HG02678 (cell line): ENCODE measurements around the gene MYBPC1.
A peak's percentile ranks its signal among the peaks of the same experiment; 100 is the strongest.

Experiments used
- ATAC-seq: cut with Tn5 transposase; IDR thresholded peaks from one replicate; pipeline ENCODE4 v1.9.1; 2021; ENCODE audit warnings: mild to moderate bottlenecking, moderate library complexity; ENCODE audit not compliant: unreplicated experiment

The MYBPC1 gene

DNA sequence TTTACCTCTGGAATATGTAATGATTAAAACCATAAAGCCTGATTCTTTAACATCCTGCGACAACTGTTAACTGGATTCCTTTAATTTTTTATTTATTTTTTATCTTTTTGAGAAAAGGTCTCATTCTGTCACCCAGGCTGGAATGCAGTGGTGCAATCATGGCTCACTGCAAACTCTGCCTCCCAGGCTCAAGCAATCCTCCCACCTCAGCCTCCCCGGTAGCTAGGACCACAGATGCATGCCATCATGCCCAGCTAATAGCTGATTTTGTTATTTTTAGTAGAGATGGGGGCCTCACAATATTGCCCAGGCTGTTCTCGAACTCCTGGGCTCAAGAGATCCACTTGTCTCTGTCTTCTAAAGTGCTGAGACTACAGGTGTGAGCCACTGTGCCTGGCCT is 3.7 kb downstream of the MYBPC1 start:
- no peak for ATAC-seq

DNA sequence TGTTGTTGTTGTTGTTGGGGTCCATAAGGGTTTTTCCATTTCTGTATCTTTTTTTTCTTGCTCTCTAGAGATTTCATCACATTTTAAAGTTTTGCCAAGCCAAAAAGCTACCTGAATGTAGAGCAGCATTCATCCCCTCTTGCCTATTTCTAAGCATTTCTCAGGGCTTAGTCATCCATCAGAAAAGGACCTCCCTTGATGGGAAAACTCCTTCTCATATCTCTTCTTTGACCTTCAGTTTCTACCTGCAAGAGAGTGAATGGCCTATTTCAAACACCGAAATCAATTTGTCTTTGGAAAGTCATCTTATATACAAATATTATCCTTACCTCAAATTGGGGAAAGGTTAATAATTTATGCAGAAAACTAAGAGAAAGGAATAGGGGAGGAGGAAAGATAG is 4.5 kb downstream of the MYBPC1 start:
- ATAC-seq: no peak

DNA sequence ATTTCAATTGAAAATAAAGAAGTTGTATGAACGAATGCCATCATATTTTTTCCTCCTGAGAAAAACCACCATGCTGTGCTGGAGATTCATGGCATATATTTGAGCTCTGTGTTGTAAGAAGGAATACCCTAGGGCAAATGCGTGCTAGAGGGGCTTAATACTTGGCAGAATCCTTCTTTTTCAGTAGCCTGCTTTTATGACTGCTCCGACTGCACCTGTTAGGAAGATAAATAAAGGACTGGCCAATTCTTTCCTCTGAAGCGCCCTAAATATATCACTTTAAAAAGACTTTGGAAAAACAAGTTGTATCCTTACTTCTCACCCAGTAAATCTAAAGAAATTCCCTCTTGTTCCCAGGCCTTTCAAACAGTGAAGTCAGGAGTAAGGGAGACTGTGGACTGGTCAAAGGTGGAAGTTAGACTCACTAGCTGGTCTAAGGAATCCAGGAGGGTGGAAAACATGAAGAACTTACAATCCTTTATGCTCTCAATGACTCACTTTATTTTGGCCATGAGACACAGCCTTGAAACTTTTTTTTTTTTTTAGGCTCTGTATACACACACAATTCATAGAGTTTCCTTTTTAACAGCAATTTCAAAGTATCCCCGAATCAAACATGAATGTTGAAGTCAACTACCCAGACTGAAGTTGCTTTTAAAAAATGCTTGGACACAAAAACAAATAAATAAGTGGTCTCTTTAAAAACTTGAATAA is 5.2 kb downstream of the MYBPC1 start:
- ATAC-seq: no peak

DNA sequence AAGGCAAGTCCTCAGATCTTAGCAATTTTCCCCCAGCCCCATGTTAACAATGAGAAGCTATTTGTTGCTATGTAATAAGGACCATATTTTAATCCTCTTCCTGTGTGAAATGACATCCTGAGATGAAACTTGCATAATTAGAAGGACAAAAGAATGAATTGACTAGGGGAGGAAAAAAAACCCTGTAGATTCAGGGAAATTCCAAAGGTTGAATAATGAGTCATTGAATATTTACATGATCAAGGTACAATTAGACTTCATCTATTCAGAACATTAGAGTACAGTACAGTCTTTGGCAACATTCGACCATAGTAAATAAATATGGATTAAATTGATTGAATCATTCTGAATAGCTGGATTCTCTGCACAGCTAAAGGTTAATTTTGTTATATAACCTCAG is 9.4 kb downstream of the MYBPC1 start:
- no peak for ATAC-seq

DNA sequence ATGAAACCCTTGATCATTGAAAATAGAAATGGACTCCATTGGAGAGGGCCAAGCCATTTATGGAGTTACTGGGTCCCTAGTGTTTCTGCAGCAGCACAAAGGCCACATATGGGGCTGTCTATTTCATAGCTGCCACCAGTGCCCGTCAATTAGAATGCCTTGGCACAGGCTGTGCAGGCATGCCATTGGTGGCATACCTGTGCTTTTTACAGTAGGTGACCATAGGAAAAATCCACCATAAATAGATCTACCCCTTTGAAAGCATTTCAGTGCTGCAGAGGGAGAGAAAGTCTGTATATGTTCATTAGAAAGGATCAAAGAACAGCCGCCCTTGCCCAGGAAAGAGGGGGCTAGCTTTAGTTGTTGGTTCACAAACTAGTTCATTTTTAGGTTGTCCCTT is 13.1 kb downstream of the MYBPC1 start:
- ATAC-seq: no peak

DNA sequence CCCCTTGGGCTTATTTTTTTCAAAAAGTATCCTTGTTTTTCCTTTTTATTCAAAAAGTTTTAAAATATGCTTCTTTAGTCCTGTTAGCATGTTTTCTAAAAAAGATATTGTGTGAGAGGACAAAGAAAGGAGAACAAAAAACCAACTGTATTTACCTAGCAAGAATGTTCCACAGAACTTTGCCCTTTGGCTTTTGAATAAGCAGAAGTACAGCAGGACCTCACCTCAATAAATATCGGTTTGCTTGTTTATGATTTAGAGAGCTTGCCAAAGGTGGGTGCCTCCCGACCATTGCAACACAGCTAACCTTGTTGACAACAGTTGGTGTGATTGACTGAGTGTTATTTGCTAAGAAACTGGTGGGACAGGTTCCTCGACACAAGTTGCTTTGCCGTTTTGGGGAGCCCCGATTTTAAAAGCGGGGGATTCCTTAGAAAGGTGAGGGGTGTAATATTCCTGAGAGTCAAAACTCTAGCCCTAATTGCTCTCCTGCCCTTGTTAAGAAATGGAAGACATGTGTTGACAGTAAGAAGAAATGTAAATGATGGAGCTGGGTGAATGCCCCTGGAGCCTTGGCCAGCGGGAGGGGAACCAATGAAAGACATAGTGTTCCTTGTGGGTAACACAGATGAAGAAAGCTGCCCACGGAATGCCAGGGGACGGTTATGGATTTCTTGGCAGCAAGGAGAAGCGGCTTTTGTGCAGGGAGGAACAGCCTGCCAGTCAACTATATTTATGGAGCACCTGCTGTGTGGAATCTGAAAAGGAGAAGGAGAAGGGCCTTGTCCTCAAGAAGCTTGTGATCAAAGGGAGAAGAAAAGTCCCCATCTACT is 13.7 kb downstream of the MYBPC1 start:
- ATAC-seq: no peak

DNA sequence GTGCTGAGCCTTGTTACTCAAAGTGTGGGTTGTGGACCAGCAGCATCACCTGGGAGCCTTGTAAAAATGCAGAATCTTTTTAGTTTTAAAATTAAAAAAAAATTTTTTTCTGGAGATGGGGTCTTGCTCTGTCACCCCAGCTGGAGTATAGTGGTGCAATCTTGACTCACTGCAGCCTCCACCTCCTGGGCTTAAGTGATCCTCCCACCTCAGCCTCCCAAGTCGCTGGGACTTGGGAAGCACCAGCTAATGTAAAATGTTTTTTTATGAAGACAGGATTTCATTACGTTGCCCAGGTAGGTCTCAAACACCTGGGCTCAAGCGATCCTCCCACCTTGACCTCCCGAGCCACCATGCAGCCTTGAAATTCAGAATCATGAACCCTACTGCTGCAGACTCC is 14.4 kb downstream of the MYBPC1 start:
- ATAC-seq: no peak

DNA sequence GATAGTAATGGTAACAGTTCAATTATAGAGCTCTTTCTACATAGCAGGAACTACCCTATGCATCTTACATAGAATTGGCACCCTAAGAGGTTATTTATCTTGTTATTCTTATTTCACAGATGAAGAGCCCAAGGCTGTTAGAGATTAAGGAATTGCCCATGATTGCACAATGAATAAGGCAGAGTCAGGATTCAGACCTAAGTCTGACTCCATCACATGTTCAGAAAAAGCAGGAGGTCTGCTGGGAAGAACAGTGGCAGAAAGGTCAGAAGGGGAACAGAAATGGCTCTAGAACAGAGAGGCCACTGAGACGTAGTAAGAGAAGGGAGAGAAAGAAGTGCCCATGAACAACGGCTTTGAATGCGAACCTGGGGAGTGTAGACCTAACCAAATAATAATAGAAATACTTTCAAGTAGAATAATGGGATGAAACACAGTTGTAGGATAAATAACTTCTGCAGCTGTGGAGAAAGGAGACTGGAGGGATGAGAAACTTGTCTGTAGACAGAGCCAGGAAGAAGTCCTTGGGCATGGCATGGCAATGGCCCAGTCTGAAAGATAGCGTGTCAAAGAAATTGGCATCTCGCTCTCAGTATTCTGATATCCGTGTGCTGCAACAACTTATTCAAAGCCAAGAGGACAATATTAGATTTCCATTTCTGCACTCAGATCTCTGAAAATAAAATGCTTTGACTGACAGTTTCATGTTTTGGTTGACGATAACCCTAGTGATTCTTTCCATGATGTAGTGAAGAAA is 17.6 kb downstream of the MYBPC1 start:
- no peak for ATAC-seq

DNA sequence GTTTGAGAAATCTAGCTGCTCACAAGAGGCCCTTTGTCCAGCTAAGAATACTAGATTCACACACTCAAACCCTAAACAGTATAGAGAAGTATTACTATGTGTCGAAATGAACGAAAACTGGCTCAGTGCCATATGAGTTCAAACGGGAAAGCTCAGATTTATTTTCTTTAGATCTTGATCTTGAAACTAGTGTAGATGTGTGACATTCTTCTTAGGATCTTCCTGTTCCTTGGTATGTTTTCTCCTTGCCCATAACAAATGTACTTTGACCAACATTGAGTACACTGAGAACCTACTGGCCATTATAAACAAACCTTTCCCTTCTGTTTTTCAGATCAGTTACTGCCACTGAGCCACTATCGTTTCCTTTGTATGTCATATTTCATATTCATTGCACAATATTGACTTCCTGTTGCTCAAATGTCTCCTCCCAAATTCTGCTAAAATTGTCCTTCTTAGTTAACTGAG is 21.3 kb downstream of the MYBPC1 start:
- ATAC-seq: no peak

DNA sequence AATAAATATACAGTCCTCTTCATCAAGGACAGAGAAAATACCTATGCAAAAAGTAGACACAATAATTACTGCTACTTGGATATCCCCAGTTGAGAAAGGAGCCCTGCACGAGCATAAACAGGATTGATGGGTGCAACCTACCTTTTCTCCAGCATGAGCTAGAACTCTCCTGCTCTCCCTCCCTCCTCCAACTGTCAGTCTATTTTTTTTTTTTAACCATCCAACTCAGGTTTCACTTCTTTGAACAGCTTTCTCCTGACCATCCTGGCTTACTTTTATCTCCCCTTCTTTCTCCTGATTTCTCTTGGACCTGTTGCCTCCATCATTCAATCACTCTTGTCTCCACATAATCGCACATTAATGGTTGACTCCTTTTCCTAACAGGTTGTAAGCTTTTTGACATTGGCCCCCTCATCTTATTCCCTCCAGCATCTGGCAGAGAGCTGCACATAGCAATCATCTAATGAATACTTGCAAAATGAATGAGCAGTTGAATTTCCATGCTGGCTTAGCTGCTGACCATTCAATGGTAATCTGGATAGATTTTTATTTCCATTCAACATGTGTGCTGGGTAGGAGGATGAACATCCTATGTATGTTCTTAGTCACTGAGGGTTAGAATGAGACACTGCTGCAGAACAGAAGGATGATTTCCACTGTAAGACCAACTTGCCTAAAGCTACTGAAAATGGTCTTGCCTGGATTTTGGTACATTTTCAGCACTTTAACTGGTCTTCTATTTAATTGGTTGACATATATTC is 24.4 kb downstream of the MYBPC1 start:
- no peak for ATAC-seq

DNA sequence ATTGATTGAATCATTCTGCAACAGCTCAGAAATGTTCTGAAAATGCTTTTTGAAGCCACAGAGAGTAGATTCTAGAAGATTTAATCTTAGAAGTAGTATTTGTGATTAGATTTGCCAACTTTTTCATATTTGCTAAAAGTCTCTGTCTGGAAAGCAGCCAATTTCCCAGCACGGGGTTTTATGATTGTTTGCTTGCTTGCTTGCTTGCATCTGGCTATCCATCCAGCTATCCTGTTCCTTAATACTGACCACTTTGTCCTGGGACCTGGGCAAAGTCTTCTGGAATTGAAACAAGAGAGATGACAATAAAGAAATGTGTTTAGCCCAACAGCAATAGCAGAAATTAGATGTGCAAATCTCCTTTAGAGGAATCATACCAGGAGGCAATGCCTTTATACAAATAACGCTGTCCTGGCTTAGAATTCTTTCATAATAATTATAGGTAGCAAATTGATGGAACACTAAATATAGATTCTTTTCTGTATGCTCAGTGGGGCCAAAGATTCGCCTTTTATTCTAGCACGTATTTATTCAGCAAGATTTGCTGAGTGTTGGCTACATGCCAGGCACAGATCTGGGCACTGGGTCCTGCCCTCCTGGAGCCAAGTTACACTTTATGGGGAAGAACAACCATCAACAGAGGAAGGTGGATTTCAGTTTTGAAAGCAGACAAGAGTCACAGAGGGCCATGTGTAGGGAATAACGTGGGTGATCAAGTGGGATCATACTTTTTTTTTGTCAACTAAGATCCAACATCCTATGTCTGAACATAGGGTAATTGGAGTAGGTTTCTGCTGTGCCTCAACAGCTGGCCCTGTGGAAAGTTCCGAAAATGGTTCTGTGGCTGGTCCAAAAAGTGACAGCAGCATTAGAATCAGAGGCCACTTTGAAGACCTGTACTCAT is 25.3 kb downstream of the MYBPC1 start:
- no peak for ATAC-seq

DNA sequence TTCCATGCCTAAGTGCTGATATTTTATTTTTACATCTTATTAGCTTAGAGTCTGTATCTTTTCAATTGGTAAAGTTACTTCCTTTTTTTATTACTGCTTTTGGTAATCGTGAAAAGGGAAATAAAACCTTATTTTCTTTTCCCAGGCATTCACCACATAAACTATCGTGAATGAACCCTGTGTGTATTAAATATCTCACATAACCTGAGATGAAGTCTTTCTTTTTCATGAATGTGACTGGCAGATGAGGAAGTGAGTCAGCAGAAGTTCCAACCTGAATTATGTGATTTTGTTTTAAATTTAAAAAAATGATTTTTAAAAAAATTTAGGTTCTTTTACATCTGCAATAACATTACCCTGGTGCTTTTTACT is 26.0 kb downstream of the MYBPC1 start:
- ATAC-seq: no peak

DNA sequence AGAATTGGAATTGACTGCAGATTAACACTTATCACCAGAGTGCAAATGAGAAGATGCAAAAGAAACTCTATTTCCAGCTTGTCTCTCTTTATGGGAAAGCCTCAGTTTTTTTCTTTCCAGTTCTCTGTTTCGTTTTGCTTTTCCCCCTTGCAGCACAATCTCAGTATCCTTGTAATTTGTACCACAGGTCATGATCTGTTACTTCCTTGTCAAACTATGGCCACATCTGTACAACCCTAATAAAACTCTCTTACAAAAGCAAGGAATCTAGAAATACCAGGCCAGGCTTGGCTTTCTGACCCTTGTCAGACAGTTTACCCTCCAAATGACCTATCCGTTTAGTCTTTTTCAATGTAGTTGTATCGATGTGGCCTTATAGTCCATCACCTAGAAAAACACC is 33.9 kb downstream of the MYBPC1 start:
- ATAC-seq: no peak

DNA sequence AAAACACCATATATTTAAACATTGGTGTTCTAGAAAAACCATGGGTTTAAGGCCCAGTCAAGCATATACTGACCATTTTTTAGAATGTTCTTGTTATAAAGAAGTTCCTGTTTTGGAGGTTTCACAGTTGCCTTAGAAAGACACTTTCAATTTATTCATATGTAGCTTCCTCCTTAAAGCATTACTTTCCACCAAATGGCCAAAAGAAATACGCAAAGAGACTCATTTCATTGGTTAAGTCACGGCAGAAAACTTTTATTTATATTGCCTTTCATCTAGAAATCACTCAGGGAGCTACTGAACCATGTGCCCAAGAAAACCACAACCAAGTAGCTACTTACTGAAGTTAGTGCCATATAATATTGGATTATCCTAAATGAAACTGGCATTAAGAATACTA is 40.0 kb downstream of the MYBPC1 start:
- ATAC-seq: peak; percentile 95

DNA sequence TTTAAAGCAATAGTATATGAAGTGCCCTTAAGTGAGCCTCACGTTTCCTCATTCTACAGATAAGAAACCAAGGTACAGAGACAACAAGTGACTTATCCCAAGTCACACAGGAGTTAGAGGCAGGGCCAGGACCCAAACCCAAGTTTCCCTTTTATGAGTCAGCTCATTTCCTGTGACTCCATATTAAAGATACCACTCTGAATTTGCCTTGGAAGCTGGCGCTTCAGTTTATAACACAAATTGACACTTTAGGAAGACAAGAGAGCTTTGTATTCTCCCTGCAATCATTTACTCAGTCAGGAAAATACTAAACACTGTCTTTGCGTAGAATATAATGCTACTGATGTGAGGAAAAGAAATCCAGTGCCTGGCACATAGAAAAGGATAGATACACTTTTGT is 43.2 kb downstream of the MYBPC1 start:
- no peak for ATAC-seq

DNA sequence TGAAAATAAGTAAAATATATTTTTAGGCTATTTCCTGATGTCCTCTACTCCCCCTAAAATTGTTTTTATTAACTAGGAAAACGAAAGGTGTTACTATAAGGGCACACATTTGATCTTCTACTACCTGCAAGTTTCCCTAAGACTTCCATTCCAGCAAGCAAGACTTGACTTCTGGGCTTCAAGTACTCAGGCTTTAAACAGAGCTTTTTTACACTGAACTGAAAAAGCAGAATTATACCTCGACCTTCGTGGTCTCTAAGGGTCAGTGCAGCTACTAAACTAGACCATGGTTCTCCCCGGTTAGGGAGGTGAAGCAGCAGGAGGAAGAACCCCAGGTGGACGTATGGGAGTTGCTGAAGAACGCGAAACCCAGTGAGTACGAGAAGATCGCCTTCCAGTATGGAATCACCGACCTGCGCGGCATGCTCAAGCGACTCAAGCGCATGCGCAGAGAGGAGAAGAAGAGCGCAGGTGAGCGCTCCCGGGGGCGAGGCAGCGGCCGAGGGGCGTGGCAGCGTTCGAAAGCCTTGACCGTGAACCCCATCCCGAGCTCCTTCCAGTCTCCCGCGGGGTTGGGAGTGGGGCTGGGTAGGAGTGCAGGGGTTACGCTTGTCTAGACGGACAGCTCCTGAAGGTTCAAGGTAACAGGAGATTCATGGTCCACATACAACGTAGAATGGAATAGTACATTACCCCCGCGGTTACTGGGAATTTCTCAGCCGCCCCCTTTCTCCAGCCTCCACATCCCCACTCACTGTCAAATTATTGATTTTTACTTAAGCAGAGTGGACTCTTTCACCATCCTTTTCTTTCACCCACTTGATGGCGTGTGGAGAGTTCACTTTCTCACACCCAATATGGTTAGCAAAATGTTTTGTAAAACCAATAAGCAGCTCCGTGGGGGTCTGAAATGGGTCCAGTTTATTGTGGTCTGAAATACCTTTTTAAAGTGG is 47.6 kb downstream of the MYBPC1 start:
- no peak for ATAC-seq

DNA sequence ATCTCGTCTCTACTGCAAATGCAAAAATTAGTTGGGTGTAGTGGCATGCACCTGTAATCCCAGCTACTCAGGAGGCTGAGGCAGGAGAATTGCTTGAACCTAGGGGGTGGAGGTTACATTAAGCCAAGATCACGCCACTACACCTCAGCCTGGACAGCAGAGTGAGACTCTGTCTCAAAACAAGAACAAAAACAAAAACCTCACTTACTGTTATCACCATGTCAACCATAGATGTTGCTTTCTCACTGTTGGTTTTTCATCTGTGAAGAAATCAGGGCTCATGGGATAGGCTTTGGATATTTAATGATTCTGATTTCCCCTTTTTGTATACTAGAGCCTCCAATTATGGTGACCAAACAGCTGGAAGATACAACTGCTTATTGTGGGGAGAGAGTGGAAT is 52.9 kb downstream of the MYBPC1 start:
- ATAC-seq: no peak

DNA sequence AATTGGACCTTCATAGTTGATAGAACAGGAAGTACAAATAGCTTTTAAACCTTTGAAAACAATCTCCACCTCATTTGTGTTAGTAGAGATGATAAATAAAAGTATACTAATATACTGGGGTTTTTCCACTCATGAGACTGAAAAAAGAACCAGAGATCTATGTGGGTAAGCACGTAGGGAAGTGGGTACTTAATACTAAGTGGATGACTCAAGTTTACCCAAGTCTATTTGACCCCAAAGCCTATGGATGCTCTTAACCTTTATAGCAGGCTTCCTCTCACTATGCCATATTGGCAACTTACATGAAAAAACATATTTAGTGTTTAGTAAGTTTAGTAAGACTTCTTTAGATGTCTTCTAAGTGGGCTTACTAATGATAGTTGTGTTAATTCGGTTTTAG is 53.4 kb downstream of the MYBPC1 start:
- ATAC-seq: no peak
